ENCODE measurements around the gene NT5C1A. TPM values are rescaled to one million over a fixed set of nuclear protein-coding genes. Genes with fewer than 3 reads are reported as not detected.

NT5C1A gene
- total RNA-seq, 3 donors from 2014 or later = 0.29 TPM; not detected in 2

- Histone ChIP-seq H3K36me3 (no peaks in the 10 kb centered on the region), H3K9me3 (no peaks in the 10 kb centered on the region), H3K4me1 (no peaks in the 10 kb centered on the region), H3K27ac (no peak overlapping the region), H3K4me3 (no peak overlapping the region), H3K27me3 (no peaks in the 10 kb centered on the region)
- DNase-seq (ENCODE audit: low spot score in 2 of 2) = no peak
- intact Hi-C loops (cut with DNase I; ENCODE audit: low total_unique reads) = no loop called here
- TF ChIP-seq POLR2AphosphoS5 (IDR thresholded peaks at IDR 0.05) = no peak
- no peak for TF ChIP-seq CTCF (IDR thresholded peaks at IDR 0.05)
- no peak for TF ChIP-seq POLR2A (IDR thresholded peaks at IDR 0.05)
These were observed 51.2 kb downstream of the NT5C1A start for GRCh38 chr1:39620659-39621165.

- H3K27ac ChIP-seq = no peak overlapping the region
- no peak for TF ChIP-seq POLR2A (IDR thresholded peaks at IDR 0.05)
- no peak for TF ChIP-seq CTCF (IDR thresholded peaks at IDR 0.05)
- no peak for TF ChIP-seq POLR2AphosphoS5 (IDR thresholded peaks at IDR 0.05)
- no peaks in the 10 kb centered on the region for H3K9me3 ChIP-seq
- H3K36me3 ChIP-seq = no peaks in the 10 kb centered on the region
- intact Hi-C loops (cut with DNase I; ENCODE audit: low total_unique reads) = loop anchor here (5.0 kb wide), 1 partner anchor 715 kb away; no protein-coding TSS in a partner anchor
- no peak for DNase-seq (ENCODE audit: low spot score in 2 of 2)
- no peaks in the 10 kb centered on the region for H3K27me3 ChIP-seq
- no peak overlapping the region for H3K4me3 ChIP-seq
- no peaks in the 10 kb centered on the region for H3K4me1 ChIP-seq
These were observed 54.3 kb downstream of the NT5C1A start for GRCh38 chr1:39617488-39618049.

GRCh38 chr1:39615086-39615673 is 56.7 kb downstream of the NT5C1A start:
- no peak overlapping the region for H3K4me3 ChIP-seq
- TF ChIP-seq CTCF (IDR thresholded peaks at IDR 0.05) (no peak), POLR2A (IDR thresholded peaks at IDR 0.05) (no peak), POLR2AphosphoS5 (IDR thresholded peaks at IDR 0.05) (no peak)
- no peak overlapping the region for H3K27ac ChIP-seq
- no peaks in the 10 kb centered on the region for H3K27me3 ChIP-seq
- no peak for DNase-seq (ENCODE audit: low spot score in 2 of 2)
- no peaks in the 10 kb centered on the region for H3K36me3 ChIP-seq
- H3K9me3 ChIP-seq = no peaks in the 10 kb centered on the region
- intact Hi-C loops (cut with DNase I; ENCODE audit: low total_unique reads) = loop anchor here (5.0 kb wide), 1 partner anchor 717 kb away; no protein-coding TSS in a partner anchor
- no peaks in the 10 kb centered on the region for H3K4me1 ChIP-seq

GRCh38 chr1:39614488-39614887 is 57.4 kb downstream of the NT5C1A start:
- no peaks in the 10 kb centered on the region for H3K27me3 ChIP-seq
- H3K9me3 ChIP-seq = no peaks in the 10 kb centered on the region
- H3K36me3 ChIP-seq = no peaks in the 10 kb centered on the region
- no peak for DNase-seq (ENCODE audit: low spot score in 2 of 2)
- TF ChIP-seq POLR2AphosphoS5 (IDR thresholded peaks at IDR 0.05) = no peak
- no peak for TF ChIP-seq POLR2A (IDR thresholded peaks at IDR 0.05)
- no peak for TF ChIP-seq CTCF (IDR thresholded peaks at IDR 0.05)
- no peak overlapping the region for H3K4me3 ChIP-seq
- intact Hi-C loops (cut with DNase I; ENCODE audit: low total_unique reads) = no loop called here
- H3K4me1 ChIP-seq = no peaks in the 10 kb centered on the region
- no peak overlapping the region for H3K27ac ChIP-seq

GRCh38 chr1:39613250-39613649 is 58.7 kb downstream of the NT5C1A start:
- H3K4me3 ChIP-seq = no peak overlapping the region
- no peaks in the 10 kb centered on the region for H3K36me3 ChIP-seq
- H3K9me3 ChIP-seq = no peaks in the 10 kb centered on the region
- H3K27ac ChIP-seq = no peak overlapping the region
- no peaks in the 10 kb centered on the region for H3K27me3 ChIP-seq
- intact Hi-C loops (cut with DNase I; ENCODE audit: low total_unique reads) = no loop called here
- TF ChIP-seq CTCF (IDR thresholded peaks at IDR 0.05) = no peak
- no peak for TF ChIP-seq POLR2AphosphoS5 (IDR thresholded peaks at IDR 0.05)
- no peak for TF ChIP-seq POLR2A (IDR thresholded peaks at IDR 0.05)
- no peaks in the 10 kb centered on the region for H3K4me1 ChIP-seq
- no peak for DNase-seq (ENCODE audit: low spot score in 2 of 2)

Data from breast epithelium (tissue), 4 donors.